NCI-H2081 treated with DMSO at 0.1 percent for 48 hours (cell line): ENCODE data around the gene ZBTB7B.

Source experiments
- DNase-seq: peaks from one replicate; lab custom pipeline; 2025; lab: John Stamatoyannopoulos, UW

ZBTB7B gene

DNA sequence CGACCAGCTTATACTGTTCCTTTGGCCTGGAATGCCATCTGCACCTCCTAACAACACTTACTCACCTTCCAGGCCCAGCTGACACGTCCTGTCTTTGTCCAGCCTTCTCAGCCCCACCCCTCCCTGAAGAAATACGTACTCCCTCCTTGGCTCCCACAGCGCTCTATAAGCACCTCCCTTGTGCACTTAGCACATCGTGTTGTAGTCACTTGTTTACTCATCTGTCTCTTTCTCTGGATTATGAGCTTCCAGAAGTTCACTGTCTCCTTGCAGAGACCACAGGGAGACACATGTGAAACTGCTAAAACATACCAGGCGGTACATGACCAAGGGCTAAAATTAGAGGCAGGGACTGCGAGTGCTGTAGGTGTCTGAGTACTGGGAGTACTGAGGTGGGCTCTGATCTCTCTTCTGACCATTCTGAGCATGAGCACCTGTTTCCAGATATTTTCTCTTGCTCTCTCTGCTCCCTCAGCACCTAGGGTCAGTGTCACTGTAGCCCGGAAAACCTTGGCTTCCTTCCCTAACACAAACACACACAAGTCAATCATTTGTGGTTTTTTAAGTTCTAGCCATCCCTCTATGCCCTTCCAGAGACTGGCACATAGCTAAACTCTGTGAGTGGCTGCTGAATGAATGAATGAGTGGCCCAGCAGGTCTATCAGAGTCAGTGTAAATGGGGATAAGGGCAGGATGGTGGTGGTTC lies 36.2 kb downstream of the ZBTB7B start:
- no peak for DNase-seq

DNA sequence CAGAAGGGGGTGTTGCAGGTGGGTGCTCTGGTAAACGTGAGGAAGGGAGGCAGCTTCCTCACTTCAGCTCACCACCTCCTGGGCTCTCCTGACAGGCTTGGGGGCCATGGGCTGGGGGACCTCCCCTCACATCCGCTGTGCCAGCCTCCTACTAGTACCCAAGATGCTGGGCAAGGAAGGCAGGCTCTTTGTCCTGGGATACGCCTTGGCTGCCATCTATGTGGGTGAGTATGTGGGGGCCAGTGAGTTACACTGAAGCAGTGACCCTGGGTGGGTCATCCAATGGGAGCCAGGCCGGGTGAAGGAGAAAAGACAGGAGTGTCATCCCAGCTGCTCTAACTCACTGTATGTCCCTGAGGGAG lies 36.7 kb downstream of the ZBTB7B start:
- no peak for DNase-seq

DNA sequence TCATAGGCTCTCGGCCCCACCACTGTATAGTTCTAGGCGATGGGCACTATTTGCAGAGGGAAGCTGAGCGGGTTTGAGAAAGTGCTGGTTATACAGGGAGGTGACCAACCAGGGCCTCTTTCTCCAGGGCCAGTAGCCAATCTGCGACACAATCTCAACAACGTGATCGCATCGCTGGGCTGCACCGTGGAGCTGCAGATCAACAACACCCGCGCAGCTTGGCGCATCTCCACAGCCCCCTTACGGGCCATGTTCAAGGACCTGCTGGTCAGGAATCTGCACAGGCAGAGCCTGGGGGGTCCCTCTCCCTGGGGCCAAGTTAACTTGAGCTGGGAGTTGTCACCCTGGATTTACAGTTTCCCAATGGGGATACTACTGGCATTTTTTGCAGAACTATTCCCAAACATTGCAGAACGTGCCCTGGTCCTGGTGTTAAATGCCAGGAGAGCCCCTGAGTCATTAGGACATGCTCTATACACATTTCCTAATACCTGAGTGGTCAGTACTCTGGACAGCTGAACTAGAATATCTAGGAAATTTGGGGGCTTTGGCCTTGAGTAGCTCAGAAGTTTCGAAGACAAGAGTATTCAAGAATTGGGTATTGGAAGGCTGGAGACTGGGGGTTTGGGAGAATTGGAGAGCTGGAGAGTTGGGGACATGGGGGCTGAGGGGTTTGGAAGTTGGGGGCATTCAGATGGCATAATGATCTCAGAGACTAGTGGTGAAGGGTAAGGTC lies 37.9 kb downstream of the ZBTB7B start:
- DNase-seq, result no peak

DNA sequence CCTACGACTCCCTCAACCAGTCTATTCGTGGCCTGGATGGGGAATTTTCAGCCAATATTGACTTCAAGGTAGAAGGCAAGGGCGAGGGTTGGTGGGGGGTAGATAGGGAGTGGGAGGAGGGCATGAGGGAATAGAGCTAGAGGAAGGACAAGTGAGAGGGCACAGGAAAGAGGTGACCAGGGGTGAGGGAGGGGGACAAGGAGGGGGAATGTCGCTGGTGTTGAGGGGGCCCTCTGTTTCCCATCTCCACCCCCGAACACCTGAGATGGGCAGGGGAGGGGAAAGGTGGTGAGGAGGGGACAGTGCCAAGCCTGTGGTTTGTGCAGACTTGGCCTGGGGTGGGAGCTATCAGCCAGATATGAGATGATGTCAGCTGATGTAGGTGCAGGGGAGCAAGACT lies 40.2 kb downstream of the ZBTB7B start:
- no peak for DNase-seq

DNA sequence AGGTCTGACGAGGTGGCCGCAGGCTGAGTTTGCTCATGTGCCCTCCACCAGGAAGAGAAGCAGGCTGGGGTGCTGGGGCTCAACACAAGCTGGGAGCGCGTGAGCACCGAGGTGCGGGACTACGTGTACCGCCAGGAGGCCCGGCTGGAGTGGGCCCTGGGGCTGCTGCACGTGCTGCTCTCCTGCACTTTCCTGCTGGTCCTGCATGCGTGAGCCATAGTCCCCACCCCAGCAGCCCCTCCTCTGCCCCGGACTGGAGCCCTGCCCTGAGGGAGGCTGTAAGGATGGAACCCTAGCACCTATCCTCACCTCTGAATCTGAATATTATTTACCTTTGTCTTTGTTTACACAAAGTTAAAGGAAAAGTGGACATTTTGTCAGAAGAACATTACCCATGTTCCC lies 40.7 kb downstream of the ZBTB7B start:
- DNase-seq, result no peak

DNA sequence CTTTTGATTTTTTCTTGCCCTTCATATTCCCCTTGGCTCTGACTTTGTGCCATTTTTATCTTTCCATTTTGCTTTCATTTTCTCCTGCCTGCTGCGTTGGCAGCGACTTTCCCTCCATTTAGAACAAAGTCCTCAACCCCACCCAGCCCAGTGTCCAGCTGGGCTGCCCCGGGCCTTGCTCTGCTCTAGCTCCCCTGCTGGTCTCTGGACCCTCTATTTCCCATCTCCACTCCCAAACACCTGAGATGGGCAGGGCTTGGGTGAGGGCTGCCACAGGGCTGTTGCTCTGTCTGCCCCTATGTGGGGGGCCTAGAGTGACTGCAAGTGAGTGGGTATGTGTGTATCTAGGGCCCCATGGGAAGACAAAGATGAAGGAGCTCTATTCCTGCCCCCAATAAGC lies 41.2 kb downstream of the ZBTB7B start:
- DNase-seq, result no peak

DNA sequence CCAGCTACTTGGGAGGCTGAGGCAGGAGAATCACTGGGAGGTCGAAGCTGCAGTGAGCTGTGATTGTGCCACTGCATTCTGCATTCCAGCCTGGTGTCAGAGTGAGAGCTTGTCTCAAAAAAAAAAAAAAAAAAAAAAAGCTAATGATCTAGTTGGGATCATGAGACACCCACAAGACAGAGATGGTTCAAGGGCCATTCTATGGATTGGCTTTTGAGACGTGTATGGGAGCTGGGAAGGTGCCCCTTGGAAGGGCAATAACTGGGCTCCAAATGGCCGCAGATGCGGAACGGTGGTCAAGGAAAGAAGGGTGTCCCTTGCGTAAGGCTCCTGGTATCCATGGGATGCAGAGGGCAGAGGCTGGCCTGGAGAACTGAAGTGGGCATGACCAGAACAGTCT lies 41.8 kb downstream of the ZBTB7B start:
- DNase-seq, result no peak

DNA sequence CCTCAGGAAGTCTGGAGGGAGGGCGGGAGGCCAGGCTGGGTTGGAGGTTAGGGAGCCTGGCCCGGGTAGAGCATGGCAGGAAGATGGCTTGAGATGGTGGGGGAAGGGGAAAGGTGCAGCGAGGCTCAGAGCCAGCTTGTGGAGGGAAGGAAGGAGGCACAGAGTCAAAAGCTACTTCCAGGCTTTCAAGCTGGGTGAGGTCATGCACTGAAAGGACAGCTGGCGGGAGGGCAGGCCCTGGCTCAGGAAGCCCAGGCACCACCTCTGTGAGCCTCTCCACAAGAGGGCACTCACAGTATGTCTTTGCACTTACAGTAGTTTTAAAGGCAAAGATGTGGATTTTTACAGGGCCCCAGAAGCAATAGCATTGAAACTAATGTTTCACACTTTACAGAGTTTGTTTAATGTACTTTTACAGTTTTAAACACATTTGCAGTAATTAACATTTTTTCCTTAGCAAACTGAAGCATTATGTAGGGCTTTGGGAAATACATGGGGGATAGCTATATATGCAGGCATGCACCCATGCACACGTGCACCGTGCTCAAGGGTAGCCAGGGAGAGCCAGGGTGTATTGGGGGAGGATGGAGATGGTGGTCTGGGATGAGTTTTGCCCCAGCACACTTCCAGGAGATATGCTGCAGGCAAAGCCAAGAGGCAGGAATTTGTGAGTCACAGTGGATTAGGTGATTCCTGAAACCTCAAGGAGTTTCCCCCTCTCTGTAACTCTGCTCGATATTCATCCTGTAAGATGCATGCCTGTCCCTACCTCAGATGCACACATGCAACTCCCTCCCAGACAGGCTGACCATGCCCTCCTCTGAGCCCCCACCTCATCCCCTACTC lies 42.4 kb downstream of the ZBTB7B start:
- DNase-seq, result no peak

DNA sequence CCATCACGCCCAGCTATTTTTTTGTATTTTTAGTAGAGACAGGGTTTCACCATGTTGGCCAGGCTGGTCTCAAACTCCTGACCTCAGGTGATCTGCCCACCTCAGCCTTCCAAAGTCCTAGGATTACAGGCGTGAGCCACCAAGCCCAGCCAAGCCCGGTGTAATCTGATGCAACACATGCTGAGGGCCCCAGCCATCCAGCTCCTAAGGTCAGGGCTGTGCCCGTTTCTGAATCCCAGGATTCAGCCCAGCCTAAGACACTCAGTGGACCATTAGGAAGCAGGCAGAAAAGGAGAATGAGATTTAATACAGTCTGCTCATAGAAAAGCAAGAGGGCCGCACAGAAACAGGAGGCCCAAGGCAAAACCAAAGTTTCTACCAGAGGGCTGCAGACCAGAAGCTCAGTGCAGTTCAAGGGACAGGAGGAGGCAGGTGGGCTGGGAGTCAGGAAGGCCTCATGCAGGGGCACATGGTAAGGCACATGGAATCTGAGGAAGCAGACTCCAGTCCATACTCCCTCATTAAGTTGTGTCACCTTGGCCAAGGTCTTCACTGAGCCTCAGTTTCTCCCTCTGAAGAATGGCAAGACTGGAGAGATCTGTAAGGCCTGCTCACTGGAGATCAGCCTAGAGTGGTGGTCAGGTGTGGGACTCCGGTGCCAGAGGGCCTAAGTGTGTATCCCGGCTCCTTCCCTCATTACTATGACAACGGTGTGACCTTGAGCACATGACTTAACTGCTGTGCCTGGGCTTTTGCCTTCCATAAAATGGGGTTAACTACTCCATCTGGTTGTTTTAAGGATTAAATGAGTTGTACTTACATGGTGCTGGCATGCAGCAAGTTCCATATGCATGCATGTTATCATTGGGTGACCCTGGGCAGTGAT lies 46.1 kb downstream of the ZBTB7B start:
- no peak for DNase-seq

DNA sequence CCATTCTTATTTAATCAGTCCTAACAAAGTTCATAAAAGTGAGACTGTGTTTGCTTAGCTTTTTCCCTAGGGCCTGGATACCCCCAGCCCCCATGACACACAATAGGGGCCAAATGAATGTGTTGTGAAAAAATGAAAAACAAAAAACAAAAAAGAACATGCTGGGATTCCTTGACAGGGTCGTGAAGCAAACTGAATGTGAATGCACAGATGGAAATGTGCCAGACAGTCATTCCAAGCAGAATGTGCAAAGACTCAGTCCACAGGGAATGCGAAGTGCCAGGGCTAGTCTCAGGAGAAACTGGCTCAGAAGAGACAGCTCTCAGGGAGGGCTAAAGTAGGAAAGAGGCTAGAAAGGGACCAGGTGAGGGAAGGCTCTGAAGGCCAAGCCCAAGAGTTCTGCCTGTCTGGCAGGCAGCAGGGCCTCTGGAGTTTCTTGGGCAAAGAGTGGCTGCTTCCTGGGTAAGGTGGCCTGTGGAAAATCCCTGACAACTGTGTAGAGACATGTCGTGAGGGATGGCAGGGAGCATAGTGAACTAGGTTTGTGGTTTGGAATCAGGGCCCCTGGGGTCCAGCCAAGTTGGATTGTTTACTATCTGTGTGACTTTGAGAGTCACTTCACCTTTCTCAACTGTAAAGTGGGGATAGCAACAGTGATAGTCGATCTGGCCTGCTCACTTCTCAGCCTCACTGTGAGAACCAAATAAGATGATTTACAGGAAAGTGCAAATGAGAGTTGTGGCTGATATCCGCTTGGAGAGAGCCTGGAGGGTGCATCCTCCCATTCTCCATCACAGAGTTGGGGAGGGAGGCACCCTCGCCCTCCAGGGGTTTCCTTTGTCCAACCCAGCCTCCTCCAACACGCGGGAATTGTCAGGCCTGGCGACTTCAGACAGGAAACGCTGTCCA lies 47.3 kb downstream of the ZBTB7B start:
- no peak for DNase-seq

DNA sequence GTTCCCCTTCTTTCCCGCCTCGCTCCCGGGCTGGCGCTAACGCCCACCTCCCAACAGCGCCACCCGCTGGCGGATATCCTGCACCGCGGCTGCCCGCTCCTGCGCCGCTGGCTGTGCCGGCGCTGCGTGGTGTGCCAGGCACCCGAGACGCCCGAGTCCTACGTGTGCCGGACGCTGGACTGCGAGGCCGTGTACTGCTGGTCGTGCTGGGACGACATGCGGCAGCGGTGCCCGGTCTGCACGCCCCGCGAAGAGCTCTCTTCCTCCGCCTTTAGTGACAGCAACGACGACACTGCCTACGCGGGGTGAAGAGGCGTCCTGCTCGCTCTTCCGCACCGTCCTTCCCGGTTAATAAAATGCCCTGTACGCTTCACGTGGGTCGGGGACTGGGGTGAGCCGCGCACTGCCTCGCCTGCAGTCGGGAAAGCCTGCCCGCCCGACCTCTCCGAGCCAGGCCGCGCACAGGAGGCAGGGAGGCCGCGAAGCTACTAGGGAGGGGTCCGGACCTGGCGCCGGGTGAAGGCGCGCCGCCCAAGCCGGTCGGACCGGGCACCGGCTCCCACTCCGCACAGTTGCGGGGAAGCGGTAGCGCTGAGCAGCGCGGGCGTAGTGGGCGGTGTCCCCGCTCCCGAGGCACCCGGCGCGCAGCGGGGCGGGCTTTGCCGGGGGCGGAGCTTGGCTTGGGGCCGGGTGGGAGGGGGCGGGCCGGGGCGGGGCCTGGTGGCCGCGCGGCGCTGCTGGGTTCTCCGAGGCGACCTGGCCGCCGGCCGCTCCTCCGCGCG lies 48.1 kb downstream of the ZBTB7B start, which contains the start of gene ADAM15:
TSS of gene ADAM15 (plus strand) at position 757 of the 782 bp plus-strand sequence. CDS start 71 bp downstream, outside the sequence.
- DNase-seq, result no peak

DNA sequence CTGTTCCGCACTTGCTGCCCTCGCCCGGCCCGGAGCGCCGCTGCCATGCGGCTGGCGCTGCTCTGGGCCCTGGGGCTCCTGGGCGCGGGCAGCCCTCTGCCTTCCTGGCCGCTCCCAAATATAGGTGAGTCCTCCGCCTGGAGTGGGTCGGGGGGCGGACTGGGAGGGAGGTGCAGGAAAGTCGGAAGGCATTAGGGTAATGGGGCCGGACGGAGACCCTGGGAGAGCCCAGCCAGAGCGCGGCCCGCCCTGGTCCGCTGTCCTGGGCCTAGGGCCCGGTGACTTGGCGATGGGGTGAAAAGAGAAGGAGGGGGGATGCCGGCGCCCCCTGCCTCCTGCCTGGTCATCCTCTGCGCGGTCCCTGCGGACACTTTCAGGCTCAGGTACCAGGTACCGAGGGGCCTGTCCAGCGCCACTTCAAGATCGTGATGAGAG lies 48.8 kb downstream of the ZBTB7B start:
- DNase-seq, result no peak

DNA sequence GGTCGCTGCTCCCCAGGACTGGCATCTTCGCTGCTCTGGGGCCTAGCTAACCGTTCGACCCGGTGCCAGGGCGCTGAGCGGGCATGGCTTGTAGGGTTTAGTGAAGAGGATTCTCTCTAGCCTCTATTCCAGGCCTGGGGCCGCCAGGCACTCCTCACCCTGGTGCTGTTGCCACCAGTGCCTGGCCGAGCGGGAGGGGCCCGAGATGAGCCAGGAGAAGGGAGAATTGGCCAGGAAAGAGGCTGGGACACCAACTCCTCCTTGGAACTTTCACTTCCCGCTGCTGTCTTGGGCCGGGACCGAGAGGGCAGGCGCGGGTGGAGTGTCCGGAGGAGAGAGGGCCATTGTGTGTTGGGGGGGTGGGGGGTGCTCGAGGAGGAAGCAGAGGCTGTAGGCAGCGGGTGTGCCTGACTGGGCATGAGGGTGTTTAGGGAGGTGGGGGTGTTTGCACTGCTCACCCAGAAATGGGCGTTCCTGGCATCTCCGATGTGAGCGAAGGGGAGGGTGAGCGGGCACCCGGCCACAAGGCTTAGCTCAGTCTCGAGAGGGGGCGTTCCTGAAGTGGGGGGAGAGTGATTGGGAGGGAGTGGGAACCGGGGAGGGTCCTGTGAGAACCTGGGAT lies 49.3 kb downstream of the ZBTB7B start:
- DNase-seq, result no peak

DNA sequence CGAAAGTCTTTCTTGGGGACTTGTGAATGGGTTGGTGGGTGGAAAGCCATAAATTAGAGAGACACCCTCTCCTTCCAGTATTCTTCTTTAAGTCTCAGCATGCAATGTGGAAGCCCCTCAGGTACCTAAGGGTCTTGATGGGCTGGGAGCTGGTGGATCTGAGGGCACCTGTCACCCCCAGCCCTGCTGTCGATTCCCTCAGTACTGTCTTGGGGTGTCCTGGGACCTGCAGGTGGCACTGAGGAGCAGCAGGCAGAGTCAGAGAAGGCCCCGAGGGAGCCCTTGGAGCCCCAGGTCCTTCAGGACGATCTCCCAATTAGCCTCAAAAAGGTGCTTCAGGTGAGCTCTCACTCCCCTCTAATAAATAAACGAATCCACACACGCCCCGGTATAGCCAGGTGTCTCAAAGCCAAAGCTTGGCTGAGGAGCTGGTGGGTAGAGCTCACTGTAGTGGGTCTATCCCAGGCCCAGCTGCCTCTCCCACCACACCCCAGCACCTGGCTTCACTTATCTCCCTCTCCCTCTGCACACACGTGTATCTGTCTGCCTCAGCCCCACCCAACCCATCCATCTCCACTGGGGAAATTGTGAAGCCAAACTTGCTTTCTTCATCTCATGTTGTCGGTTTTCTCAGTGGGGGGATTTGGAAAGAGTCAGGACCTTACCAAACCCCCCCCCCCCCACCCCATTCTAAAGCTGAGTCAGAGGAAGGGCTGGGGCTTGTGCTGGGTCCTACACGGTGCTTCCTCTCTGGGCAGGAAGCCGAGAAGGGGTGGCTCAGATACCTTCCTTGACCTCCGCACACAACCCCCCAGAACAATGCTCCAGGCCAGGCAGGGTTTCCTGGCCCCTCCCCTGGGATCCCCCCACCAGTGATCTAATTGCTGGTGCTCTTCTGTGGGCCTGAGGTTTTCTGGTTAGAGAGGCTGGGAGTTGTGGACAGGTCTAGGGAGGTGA lies 50.1 kb downstream of the ZBTB7B start:
- no peak for DNase-seq

DNA sequence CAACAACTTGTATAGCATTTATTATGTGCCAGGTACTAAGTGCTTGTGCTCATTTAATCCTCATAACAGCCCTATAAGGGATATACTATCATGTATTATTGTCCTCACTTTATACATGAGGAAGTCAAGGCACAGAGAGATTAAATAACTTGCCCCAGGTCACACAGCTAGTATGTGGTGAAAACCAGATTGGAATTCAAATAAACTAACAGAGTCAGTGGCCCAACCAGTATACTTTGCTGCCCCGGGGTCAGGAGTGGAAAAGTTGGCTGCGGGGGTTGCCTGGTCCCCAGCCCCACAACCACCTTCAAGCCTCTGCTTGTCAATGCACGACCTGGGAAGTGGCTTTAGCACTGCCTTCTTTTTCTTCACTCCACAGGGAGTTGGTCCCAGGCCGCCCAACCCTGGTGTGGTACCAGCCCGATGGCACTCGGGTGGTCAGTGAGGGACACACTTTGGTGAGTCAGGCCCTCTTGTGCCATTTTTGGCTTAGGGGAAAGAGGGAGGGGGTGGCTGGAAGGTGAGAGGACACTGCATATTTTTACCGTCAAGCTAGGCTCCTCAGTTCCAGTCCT lies 51.0 kb downstream of the ZBTB7B start:
- DNase-seq, result no peak

DNA sequence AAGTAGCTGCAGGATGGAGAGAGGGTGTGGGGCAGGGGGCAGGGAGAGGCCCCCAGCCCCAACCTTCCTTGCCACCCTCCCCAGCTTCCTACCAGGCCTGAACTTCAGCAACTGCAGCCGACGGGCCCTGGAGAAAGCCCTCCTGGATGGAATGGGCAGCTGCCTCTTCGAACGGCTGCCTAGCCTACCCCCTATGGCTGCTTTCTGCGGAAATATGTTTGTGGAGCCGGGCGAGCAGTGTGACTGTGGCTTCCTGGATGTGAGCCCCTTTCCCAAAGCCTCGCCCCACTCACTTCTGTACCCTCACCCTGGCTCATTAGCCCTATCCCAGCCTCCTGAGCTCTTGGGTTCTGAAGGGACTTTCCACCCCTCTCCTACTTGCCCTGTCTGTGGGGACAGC lies 54.5 kb downstream of the ZBTB7B start:
- DNase-seq, result no peak

DNA sequence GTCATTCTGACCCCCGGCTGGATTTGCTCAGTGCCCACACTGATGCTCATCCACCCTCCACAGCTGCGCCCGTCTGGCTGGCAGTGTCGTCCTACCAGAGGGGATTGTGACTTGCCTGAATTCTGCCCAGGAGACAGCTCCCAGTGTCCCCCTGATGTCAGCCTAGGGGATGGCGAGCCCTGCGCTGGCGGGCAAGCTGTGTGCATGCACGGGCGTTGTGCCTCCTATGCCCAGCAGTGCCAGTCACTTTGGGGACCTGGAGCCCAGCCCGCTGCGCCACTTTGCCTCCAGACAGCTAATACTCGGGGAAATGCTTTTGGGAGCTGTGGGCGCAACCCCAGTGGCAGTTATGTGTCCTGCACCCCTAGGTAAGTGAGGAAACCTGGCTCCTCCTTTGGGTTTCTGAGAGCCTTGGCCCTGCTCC lies 55.2 kb downstream of the ZBTB7B start:
- DNase-seq, result no peak

DNA sequence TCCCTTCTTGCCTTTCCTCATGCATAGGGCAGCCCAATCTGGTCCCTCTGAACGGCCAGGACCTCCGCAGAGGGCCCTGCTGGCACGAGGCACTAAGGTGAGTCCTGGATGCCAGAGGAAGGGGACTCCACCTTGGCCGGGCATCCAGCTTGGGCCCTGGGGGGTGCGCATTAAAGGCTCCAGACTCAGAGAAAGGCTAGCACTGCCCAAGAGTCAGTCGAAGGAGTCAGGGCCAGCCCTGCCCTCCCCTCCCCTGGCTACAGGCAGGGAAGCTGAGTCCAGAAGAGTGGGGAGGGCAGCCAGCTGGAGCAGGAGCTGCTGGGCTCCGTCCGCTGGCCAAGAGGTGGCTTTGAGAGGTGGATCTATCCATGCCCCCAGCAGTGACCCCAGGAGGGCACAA lies 58.1 kb downstream of the ZBTB7B start:
- no peak for DNase-seq
